Hepatocyte (in vitro differentiated cells): ENCODE measurements around the gene ZNF536. TPM values are rescaled to one million over a fixed set of nuclear protein-coding genes. Genes with fewer than 3 reads are reported as not detected.

Source experiments
- DNase-seq: peaks from one replicate; pipeline ENCODE4 v3.0.0-alpha.2; 2016; ENCODE audit warnings: low spot score
- H2AFZ ChIP-seq: fragments of 200-600 bp; sonication (generic); 2 replicates; pipeline ENCODE4 v1.6.0; 2016; ENCODE audit warnings: antibody characterized with exemption, mild to moderate bottlenecking
- H3K27ac ChIP-seq: fragments of 200-600 bp; sonication (generic); 2 replicates; pipeline ENCODE4 v1.5.1; 2016; ENCODE audit warnings: mild to moderate bottlenecking
- H3K27me3 ChIP-seq: fragments of 200-600 bp; sonication (generic); 2 replicates; pipeline ENCODE4 v1.6.1; 2016
- H3K36me3 ChIP-seq: fragments of 200-600 bp; sonication (generic); replicated peaks from 2 replicates; pipeline ENCODE4 v1.5.1; 2016; ENCODE audit warnings: low read depth; ENCODE audit not compliant: insufficient read depth
- H3K4me1 ChIP-seq: fragments of 200-600 bp; sonication (generic); 2 replicates; pipeline ENCODE4 v1.5.1; 2016; ENCODE audit warnings: mild to moderate bottlenecking, moderate library complexity; ENCODE audit not compliant: insufficient read depth
- H3K4me2 ChIP-seq: fragments of 200-600 bp; sonication (generic); 2 replicates; pipeline ENCODE4 v1.6.0; 2016
- H3K4me3 ChIP-seq: fragments of 200-600 bp; sonication (generic); 2 replicates; pipeline ENCODE4 v1.5.1; 2016; ENCODE audit warnings: mild to moderate bottlenecking
- H3K79me2 ChIP-seq: fragments of 200-600 bp; sonication (generic); 2 replicates; pipeline ENCODE4 v1.6.0; 2017; ENCODE audit warnings: mild to moderate bottlenecking
- H3K9me2 ChIP-seq: fragments of 200-600 bp; sonication (generic); replicated peaks from 2 replicates; pipeline ENCODE4 v1.6.0; 2017; ENCODE audit warnings: mild to moderate bottlenecking; ENCODE audit not compliant: insufficient read depth
- H3K9me3 ChIP-seq: fragments of 200-600 bp; sonication (generic); 2 replicates; pipeline ENCODE4 v1.5.1; 2016; ENCODE audit warnings: low read depth, mild to moderate bottlenecking
- H4K20me1 ChIP-seq: fragments of 200-600 bp; sonication (generic); 2 replicates; pipeline ENCODE4 v1.6.0; 2016; ENCODE audit warnings: mild to moderate bottlenecking; ENCODE audit not compliant: insufficient read depth, poor library complexity, severe bottlenecking
- CTCF ChIP-seq: fragments of 200-600 bp; sonication (generic); IDR thresholded peaks from 2 replicates; pipeline ENCODE4 v1.5.1; 2016; ENCODE audit warnings: antibody characterized with exemption, mild to moderate bottlenecking; ENCODE audit not compliant: poor library complexity
- EZH2 ChIP-seq: fragments of 200-600 bp; sonication (generic); IDR thresholded peaks from 2 replicates; pipeline ENCODE4 v1.6.1; 2016; ENCODE audit warnings: antibody characterized with exemption, mild to moderate bottlenecking, borderline replicate concordance
- EZH2phosphoT487 ChIP-seq: fragments of 200-600 bp; sonication (generic); IDR thresholded peaks from one replicate; pipeline ENCODE4 v1.6.1; 2018; ENCODE audit warnings: antibody characterized with exemption, mild to moderate bottlenecking, low read depth, moderate library complexity; ENCODE audit not compliant: unreplicated experiment, severe bottlenecking
- WGBS: methylation state at CpG from one replicate; pipeline ENCODE4 v1.1.6; 2016; ENCODE audit warnings: low lambda C conversion rate; ENCODE audit errors: missing lambda C conversion rate; 5-methylcytosine and 5-hydroxymethylcytosine counted together
- polyA plus RNA-seq: library from polyadenylated mRNA; unstranded; fragments of >200 nt; fragmentation: Nextera tagmentation; extraction: Ambion mirVana; gene quantifications from 2 replicates; pipeline ENCODE4 v1.2.1, GENCODE V29; 2016
- total RNA-seq: library from RNA; depleted of rRNA; stranded (reverse); fragments of >200 nt; gene quantifications from 2 replicates; pipeline ENCODE4 v1.2.3, GENCODE V29; 2014

Gene ZNF536
- total and polyA plus RNA-seq, 2 experiments from 2014 or later = 4.1 to 7.5 TPM

DNA sequence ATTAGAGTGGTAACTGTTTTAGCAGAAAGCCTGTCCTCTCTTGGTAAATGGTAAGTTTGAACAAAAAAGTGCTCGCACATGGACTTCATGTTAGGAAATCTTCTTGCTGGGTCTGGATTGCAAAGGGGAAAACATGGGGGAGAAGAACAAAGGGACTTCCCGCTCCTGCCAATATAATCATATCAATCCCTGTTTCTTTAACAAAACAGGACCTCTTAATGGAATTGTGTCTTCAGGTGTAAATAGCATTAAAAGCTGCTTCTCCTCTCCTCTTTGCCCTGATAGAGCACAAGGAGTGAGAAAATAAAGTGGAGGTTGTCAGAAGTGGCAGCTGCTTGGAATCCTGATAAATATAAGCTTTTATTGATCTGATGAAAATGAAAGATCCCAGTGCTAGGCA lies 20.4 kb upstream of the ZNF536 start:
- no peaks in the 10 kb centered on the region for H3K4me1 ChIP-seq
- no peak overlapping the region for H3K4me3 ChIP-seq
- no peaks in the 10 kb centered on the region for H4K20me1 ChIP-seq
- H3K4me2 ChIP-seq = no peak overlapping the region
- no peak for DNase-seq
- peaks cover 15% of the 10 kb centered on the region for H3K27me3 ChIP-seq
- no peaks in the 10 kb centered on the region for H3K36me3 ChIP-seq
- no peak overlapping the region for H3K27ac ChIP-seq
- 79% methylated on average over 2 of the region's 2 CpGs for whole genome bisulfite sequencing
- H3K9me2 ChIP-seq = no peaks in the 10 kb centered on the region
- H2AFZ ChIP-seq = no peak overlapping the region
- H3K9me3 ChIP-seq = no peaks in the 10 kb centered on the region
- TF ChIP-seq EZH2phosphoT487 = no peak
- no peak for TF ChIP-seq CTCF
- no peak for TF ChIP-seq EZH2
- no peaks in the 10 kb centered on the region for H3K79me2 ChIP-seq

- no peaks in the 10 kb centered on the region for H3K36me3 ChIP-seq
- H3K4me1 ChIP-seq = no peaks in the 10 kb centered on the region
- H3K9me2 ChIP-seq = no peaks in the 10 kb centered on the region
- H3K27me3 ChIP-seq = peaks cover 15% of the 10 kb centered on the region
- H3K9me3 ChIP-seq = no peaks in the 10 kb centered on the region
- no peak overlapping the region for H3K27ac ChIP-seq
- H3K4me3 ChIP-seq = no peak overlapping the region
- no peak for DNase-seq
- TF ChIP-seq EZH2phosphoT487 (no peak), CTCF (no peak), EZH2 (no peak)
- no peaks in the 10 kb centered on the region for H4K20me1 ChIP-seq
- H3K4me2 ChIP-seq = no peak overlapping the region
- no peaks in the 10 kb centered on the region for H3K79me2 ChIP-seq
- WGBS = 91% methylated on average over 13 of the region's 13 CpGs
- H2AFZ ChIP-seq = no peak overlapping the region
Measured at GRCh38 chr19:30353394-30353945, 18.7 kb upstream of the ZNF536 start.

DNA sequence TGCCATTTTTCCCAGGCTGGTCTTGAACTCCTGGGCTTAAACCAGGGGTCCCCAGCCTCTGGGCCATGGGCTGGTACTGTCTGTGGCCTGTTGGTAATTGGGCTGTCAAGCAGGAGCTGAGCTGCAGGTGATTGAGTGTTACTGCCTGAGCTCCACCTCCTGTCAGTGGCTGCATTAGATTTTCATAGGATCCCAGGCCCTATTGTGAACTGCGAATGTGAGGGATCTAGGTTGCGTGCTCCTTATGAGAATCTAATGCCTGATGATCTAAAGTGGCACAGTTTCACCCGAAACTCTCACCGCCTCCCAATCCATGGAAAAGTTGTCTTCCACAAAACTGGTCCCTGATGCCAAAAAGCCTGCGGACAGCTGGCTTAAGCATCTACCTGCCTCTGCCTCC lies 16.6 kb upstream of the ZNF536 start:
- Histone ChIP-seq H3K36me3 (no peaks in the 10 kb centered on the region), H2AFZ (no peak overlapping the region), H3K4me2 (no peak overlapping the region), H3K4me1 (no peaks in the 10 kb centered on the region), H3K4me3 (no peak overlapping the region), H3K9me2 (no peaks in the 10 kb centered on the region), H3K27me3 (peaks cover 12% of the 10 kb centered on the region), H3K79me2 (no peaks in the 10 kb centered on the region), H3K27ac (no peak overlapping the region), H3K9me3 (no peaks in the 10 kb centered on the region), H4K20me1 (no peaks in the 10 kb centered on the region)
- TF ChIP-seq EZH2 = no peak
- DNase-seq = no peak
- WGBS = 94% methylated on average over 5 of the region's 5 CpGs

GRCh38 chr19:30356951-30357579 lies 15.1 kb upstream of the ZNF536 start:
- Histone ChIP-seq H3K9me3 (no peaks in the 10 kb centered on the region), H3K79me2 (no peaks in the 10 kb centered on the region), H3K4me2 (no peak overlapping the region), H2AFZ (no peak overlapping the region), H3K4me3 (no peak overlapping the region), H3K27ac (no peak overlapping the region), H3K9me2 (no peaks in the 10 kb centered on the region), H3K36me3 (no peaks in the 10 kb centered on the region), H3K4me1 (no peaks in the 10 kb centered on the region), H3K27me3 (peaks cover 5% of the 10 kb centered on the region), H4K20me1 (no peaks in the 10 kb centered on the region)
- TF ChIP-seq EZH2 (no peak), EZH2phosphoT487 (no peak), CTCF (no peak)
- DNase-seq = no peak
- WGBS = 86% methylated on average over 11 of the region's 11 CpGs
